CD14-positive monocyte (primary cell): ENCODE results near the gene KLHL42. TPM values are rescaled to one million over a fixed set of nuclear protein-coding genes. Genes with fewer than 3 reads are reported as not detected.
"Not testable (repeated sequence)": the region's sequence is repeated elsewhere in the genome, so short reads cannot be mapped to it uniquely, and the experiment has no call there.

Experiments
- DNase-seq, 3 donors: peaks; one replicate each; pipeline ENCODE4 v3.0.0-alpha.2; 2011 to 2022
- H2AFZ ChIP-seq: 2 replicates; pipeline ENCODE4 v1.6.0; 2012; ENCODE audit warnings: mild to moderate bottlenecking, low read depth, low read length, inconsistent platforms; ENCODE audit not compliant: insufficient read depth, poor library complexity, severe bottlenecking
- H3K27ac ChIP-seq, 2 donors: 1 replicate in 1 of 2; 2 replicates in 1 of 2; pipeline ENCODE4 v1.5.1; 2012 to 2013; ENCODE audit warnings: low read length in 2 of 2, control low read depth in 1 of 2, inconsistent platforms in 1 of 2, low read depth in 1 of 2, mild to moderate bottlenecking in 1 of 2
- H3K27me3 ChIP-seq, 2 donors: one replicate each; pipeline versions ENCODE4 v1.6.0 to v1.6.1; 2011 to 2013; ENCODE audit warnings: low read length in 2 of 2; ENCODE audit not compliant: control insufficient read depth in 2 of 2, insufficient read depth in 2 of 2
- H3K36me3 ChIP-seq, 2 donors: replicated peaks in 1 of 2; 1 replicate in 1 of 2; 2 replicates in 1 of 2; pipeline versions ENCODE4 v1.5.1 to v1.6.1; 2012 to 2013; ENCODE audit warnings: low read length in 2 of 2, control low read depth in 1 of 2, inconsistent platforms in 1 of 2, mild to moderate bottlenecking in 1 of 2; ENCODE audit not compliant: insufficient read depth in 2 of 2, control insufficient read depth in 1 of 2
- H3K4me1 ChIP-seq, 2 donors: 1 replicate in 1 of 2; 2 replicates in 1 of 2; pipeline versions ENCODE4 v1.5.1 to v1.6.1; 2012 to 2013; ENCODE audit warnings: low read length in 2 of 2, control low read depth in 1 of 2, inconsistent platforms in 1 of 2, mild to moderate bottlenecking in 1 of 2, moderate library complexity in 1 of 2; ENCODE audit not compliant: insufficient read depth in 2 of 2, control insufficient read depth in 1 of 2
- H3K4me2 ChIP-seq: replicated peaks from 2 replicates; pipeline ENCODE3; 2012; ENCODE audit warnings: low read length, moderate library complexity, mild to moderate bottlenecking; ENCODE audit not compliant: poor library complexity, severe bottlenecking; ENCODE audit errors: extremely low read depth
- H3K4me3 ChIP-seq, 3 experiments: fragments of 200-600 bp in 1 of 3; sonication (generic) in 1 of 3; replicated peaks in 1 of 3; 1 replicate in 2 of 3; 2 replicates in 1 of 3; pipeline ENCODE4 v1.5.1; 2011 to 2013; ENCODE audit warnings: low read length in 3 of 3, mild to moderate bottlenecking in 3 of 3, control low read depth in 2 of 3, low read depth in 2 of 3, inconsistent platforms in 1 of 3, moderate library complexity in 1 of 3
- H3K79me2 ChIP-seq: 2 replicates; pipeline ENCODE4 v1.6.0; 2012; ENCODE audit warnings: mild to moderate bottlenecking, control low read depth, inconsistent platforms, low read length, moderate library complexity; ENCODE audit not compliant: insufficient read depth
- H3K9ac ChIP-seq: 2 replicates; pipeline ENCODE4 v1.6.0; 2017; ENCODE audit warnings: low read length, mild to moderate bottlenecking; ENCODE audit not compliant: insufficient read depth, poor library complexity, severe bottlenecking
- H3K9me3 ChIP-seq, 2 donors: replicated peaks in 1 of 2; 1 replicate in 1 of 2; 2 replicates in 1 of 2; pipeline versions ENCODE4 v1.5.1 to v1.6.1; 2012 to 2013; ENCODE audit warnings: low read length in 2 of 2, control low read depth in 1 of 2; ENCODE audit not compliant: control insufficient read depth in 1 of 2, insufficient read depth in 1 of 2
- H4K20me1 ChIP-seq: 2 replicates; pipeline ENCODE4 v1.6.0; 2012; ENCODE audit warnings: mild to moderate bottlenecking, low read length, control low read depth, moderate library complexity; ENCODE audit not compliant: insufficient read depth
- H3K27ac Mint-ChIP-seq, 7 donors: one replicate each; pipeline ENCODE4 v1.8.0; 2020; ENCODE audit warnings: mild to moderate bottlenecking in 7 of 7, mixed read lengths in 7 of 7, moderate library complexity in 6 of 7, inconsistent platforms in 2 of 7
- H3K27me3 Mint-ChIP-seq, 3 donors: one replicate each; pipeline ENCODE4 v1.8.0; 2021 to 2022; ENCODE audit warnings: low read depth in 3 of 3, mild to moderate bottlenecking in 3 of 3, mixed read lengths in 3 of 3, moderate library complexity in 3 of 3, inconsistent platforms in 1 of 3
- H3K36me3 Mint-ChIP-seq, 2 donors: one replicate each; pipeline ENCODE4 v1.8.0; 2020; ENCODE audit warnings: mixed read lengths in 2 of 2, inconsistent platforms in 1 of 2, mild to moderate bottlenecking in 1 of 2
- H3K4me1 Mint-ChIP-seq: one replicate; pipeline ENCODE4 v1.8.0; 2020; ENCODE audit warnings: mild to moderate bottlenecking, mixed read lengths
- H3K4me3 Mint-ChIP-seq, 2 donors: one replicate each; pipeline ENCODE4 v1.8.0; 2020; ENCODE audit warnings: mild to moderate bottlenecking in 2 of 2, mixed read lengths in 2 of 2, moderate library complexity in 1 of 2
- H3K9me3 Mint-ChIP-seq, 7 donors: one replicate each; pipeline ENCODE4 v1.8.0; 2020 to 2022; ENCODE audit warnings: mixed read lengths in 7 of 7, mild to moderate bottlenecking in 6 of 7, moderate library complexity in 6 of 7, inconsistent platforms in 2 of 7
- WGBS: methylation state at CpG from one replicate; pipeline ENCODE4 v1.1.5; 2013; ENCODE audit warnings: missing lambda C conversion rate; ENCODE audit not compliant: insufficient coverage; 5-methylcytosine and 5-hydroxymethylcytosine counted together
- intact Hi-C, 2 donors: fragments of 100-400 bp; cut with micrococcal nuclease; formaldehyde crosslinking; loops; one replicate each; pipeline versions ENCODE4 v1.15.0 to v1.15.1; 2023
- polyA plus RNA-seq, 3 donors: library from polyadenylated mRNA; depleted of rRNA in 1 of 3; unstranded in 2 of 3; stranded (reverse) in 1 of 3; fragments of 300-500 nt in 2 of 3; fragments of >200 nt in 1 of 3; fragmentation: Illumina TruSeq in 2 of 3; gene quantifications; 1 replicate in 2 of 3; 2 replicates in 1 of 3; pipeline ENCODE4 v1.2.3, GENCODE V29; 2012 to 2021
- TF ChIP-seq, protein P1 (sequence below): fragments of 200-600 bp; IDR thresholded peaks from one replicate; pipeline ENCODE4 v1.8.0; 2022; ENCODE audit warnings: antibody characterized with exemption, mild to moderate bottlenecking

Gene KLHL42
- polyA plus RNA-seq, 3 donors = 4.1 to 9.9 (median 7.5) TPM

DNA sequence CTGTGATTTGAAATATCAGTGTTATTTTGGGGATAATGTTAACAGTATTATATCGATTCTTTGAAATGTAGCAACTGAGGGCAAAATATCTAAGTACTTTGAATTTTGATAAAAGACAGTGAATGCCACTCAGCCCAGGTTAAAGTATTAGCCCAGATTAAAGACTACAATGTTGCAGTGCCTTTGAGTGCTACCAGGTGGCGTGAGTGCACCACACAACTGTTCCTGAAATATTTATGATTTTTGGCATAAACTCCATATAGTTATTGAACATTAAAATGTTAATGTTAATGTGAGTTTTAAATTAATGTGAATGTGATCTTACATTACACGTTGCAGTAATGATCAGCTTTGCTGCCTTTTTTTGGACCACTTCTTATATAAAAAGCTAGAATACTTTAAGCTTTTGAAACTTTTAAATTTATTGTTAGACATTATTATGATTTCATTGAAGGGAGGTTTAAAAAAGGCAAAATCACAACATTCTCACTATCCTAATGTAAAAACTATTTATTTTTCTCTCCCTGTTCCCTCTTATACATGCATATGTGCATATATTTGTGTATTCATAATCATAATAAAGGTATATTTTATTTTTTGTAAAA, 46.9 kb upstream of the KLHL42 start:
- Histone ChIP-seq H3K36me3 (peaks cover 49 to 90% of the 10 kb centered on the region in 2 donors), H4K20me1 (no peaks in the 10 kb centered on the region), H2AFZ (no peak overlapping the region), H3K79me2 (no peaks in the 10 kb centered on the region), H3K9ac (no peak overlapping the region), H3K9me3 (no peaks in the 10 kb centered on the region), H3K4me3 (no peak overlapping the region), H3K4me1 (no peaks in the 10 kb centered on the region), H3K27ac (no peak overlapping the region), H3K27me3 (no peaks in the 10 kb centered on the region), H3K4me2 (no peak overlapping the region)
- no peak overlapping the region for H3K27ac Mint-ChIP-seq
- no peaks in the 10 kb centered on the region for H3K9me3 Mint-ChIP-seq
- H3K4me1 Mint-ChIP-seq = no peaks in the 10 kb centered on the region
- TF ChIP-seq, protein P1, sequence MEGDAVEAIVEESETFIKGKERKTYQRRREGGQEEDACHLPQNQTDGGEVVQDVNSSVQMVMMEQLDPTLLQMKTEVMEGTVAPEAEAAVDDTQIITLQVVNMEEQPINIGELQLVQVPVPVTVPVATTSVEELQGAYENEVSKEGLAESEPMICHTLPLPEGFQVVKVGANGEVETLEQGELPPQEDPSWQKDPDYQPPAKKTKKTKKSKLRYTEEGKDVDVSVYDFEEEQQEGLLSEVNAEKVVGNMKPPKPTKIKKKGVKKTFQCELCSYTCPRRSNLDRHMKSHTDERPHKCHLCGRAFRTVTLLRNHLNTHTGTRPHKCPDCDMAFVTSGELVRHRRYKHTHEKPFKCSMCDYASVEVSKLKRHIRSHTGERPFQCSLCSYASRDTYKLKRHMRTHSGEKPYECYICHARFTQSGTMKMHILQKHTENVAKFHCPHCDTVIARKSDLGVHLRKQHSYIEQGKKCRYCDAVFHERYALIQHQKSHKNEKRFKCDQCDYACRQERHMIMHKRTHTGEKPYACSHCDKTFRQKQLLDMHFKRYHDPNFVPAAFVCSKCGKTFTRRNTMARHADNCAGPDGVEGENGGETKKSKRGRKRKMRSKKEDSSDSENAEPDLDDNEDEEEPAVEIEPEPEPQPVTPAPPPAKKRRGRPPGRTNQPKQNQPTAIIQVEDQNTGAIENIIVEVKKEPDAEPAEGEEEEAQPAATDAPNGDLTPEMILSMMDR = peak; percentile 61
- 83% methylated on average over 1 of the region's 3 CpGs for WGBS
- DNase-seq = peak; percentile 3 to 20 (median 15)
- H3K36me3 Mint-ChIP-seq = peaks cover 68 to 81% of the 10 kb centered on the region in 2 donors
- H3K4me3 Mint-ChIP-seq = no peak overlapping the region
- intact Hi-C loops = loop anchor here in 1 of 2 donors (5.0 kb wide), 1 partner anchor 209 kb away; no protein-coding TSS in a partner anchor
- no peaks in the 10 kb centered on the region for H3K27me3 Mint-ChIP-seq

DNA sequence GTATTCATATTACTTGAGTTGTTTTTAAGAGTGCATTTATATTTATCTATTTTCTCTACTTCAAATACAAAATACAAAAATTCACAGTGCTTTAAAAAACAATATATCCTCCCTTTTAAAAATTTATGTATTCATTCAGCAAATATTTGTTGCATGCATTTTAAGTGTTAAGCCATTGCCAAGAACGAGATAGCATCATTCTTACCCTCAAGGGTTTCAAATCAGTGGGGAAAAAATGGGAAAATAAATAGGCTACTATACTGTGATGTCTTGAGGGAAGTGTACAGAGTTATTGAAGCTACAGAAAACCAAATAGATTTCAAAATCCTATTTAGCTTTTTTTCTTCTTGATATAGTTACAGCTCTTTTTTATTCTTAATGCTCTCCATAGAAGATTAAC, 46.2 kb upstream of the KLHL42 start:
- DNase-seq = no peak
- H3K9me3 ChIP-seq = no peaks in the 10 kb centered on the region
- WGBS = no CpG with 5 or more reads among the region's 1 CpG

DNA sequence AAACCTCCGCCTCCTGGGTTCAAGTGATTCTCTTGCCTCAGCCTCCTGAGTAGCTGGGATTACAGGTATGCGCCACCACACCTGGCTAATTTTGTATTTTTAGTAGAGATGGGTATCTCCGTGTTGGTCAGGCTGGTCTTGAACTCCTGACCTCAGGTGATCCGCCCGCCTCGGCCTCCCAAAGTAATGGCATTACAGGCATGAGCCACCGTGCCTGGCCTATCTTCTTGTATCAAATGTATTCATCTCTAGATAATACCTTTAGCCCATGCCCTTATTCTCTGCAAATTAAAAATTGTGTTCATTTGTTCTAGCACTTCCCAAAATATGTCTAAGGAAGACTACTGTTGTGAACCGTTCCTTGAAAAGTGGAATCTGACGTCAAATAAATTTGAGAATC, 45.7 kb upstream of the KLHL42 start:
- not testable (repeated sequence) for H3K27me3 ChIP-seq, H3K4me1 ChIP-seq, H3K27ac ChIP-seq, H3K9me3 Mint-ChIP-seq, H3K4me1 Mint-ChIP-seq, H3K27me3 Mint-ChIP-seq, H3K9ac ChIP-seq, H3K4me3 ChIP-seq, H3K27ac Mint-ChIP-seq, H3K79me2 ChIP-seq, H3K9me3 ChIP-seq, H3K4me3 Mint-ChIP-seq, H4K20me1 ChIP-seq, DNase-seq, H3K4me2 ChIP-seq, H2AFZ ChIP-seq
- peaks cover 65 to 82% of the 10 kb centered on the region in 2 donors for H3K36me3 Mint-ChIP-seq
- intact Hi-C loops = loop anchor here in 1 of 2 donors (5.0 kb wide), 1 partner anchor 208 kb away; no protein-coding TSS in a partner anchor
- 97% methylated on average over 5 of the region's 9 CpGs for WGBS
- peaks cover 57 to 90% of the 10 kb centered on the region in 2 donors for H3K36me3 ChIP-seq

More for the DNA sequence above, 46.2 kb upstream of the KLHL42 start:
- intact Hi-C loops = loop anchor here in 1 of 2 donors (5.0 kb wide), 1 partner anchor 209 kb away; no protein-coding TSS in a partner anchor
- Mint-ChIP-seq H3K27ac (no peak overlapping the region), H3K4me1 (no peaks in the 10 kb centered on the region), H3K36me3 (peaks cover 65 to 82% of the 10 kb centered on the region in 2 donors), H3K4me3 (no peak overlapping the region), H3K27me3 (peaks cover 0 to 2% (median 0%) of the 10 kb centered on the region in 3 donors), H3K9me3 (no peaks in the 10 kb centered on the region)
- TF ChIP-seq, protein P1 = no peak
- H3K27ac ChIP-seq = no peak overlapping the region
- H3K4me1 ChIP-seq = no peaks in the 10 kb centered on the region
- H3K36me3 ChIP-seq = peaks cover 52 to 90% of the 10 kb centered on the region in 2 donors
- H3K4me3 ChIP-seq = no peak overlapping the region
- H2AFZ ChIP-seq = no peak overlapping the region
- H4K20me1 ChIP-seq = no peaks in the 10 kb centered on the region
- no peak overlapping the region for H3K9ac ChIP-seq
- H3K79me2 ChIP-seq = no peaks in the 10 kb centered on the region
- no peaks in the 10 kb centered on the region for H3K27me3 ChIP-seq
- H3K4me2 ChIP-seq = no peak overlapping the region
